H7 (cell line): ENCODE data around the gene SPINK4. TPM values are rescaled to one million over a fixed set of nuclear protein-coding genes. Genes with fewer than 3 reads are reported as not detected.

Experiments used
- DNase-seq: peaks from one replicate; pipeline ENCODE4 v3.0.0; 2012
- H3K27me3 ChIP-seq: 2 replicates; pipeline ENCODE4 v1.6.0; 2011; ENCODE audit warnings: mild to moderate bottlenecking, low read length; ENCODE audit not compliant: control insufficient read depth, insufficient read depth
- H3K36me3 ChIP-seq: replicated peaks from 2 replicates; pipeline ENCODE4 v1.5.1; 2011; ENCODE audit warnings: low read length; ENCODE audit not compliant: control insufficient read depth, insufficient read depth
- H3K4me3 ChIP-seq: 2 replicates; pipeline ENCODE4 v1.5.1; 2011; ENCODE audit warnings: low read depth, mild to moderate bottlenecking, control low read depth, low read length, moderate library complexity; ENCODE audit not compliant: insufficient read depth
- total RNA-seq: library from RNA; depleted of rRNA; stranded (reverse); fragments of >200 nt; shearing (Covaris generic); gene quantifications from 2 replicates; pipeline ENCODE4 v1.2.3, GENCODE V29; 2014

SPINK4 gene
- total RNA-seq, 1 experiment from 2014 or later: not detected

- H3K36me3 ChIP-seq: no peaks in the 10 kb centered on the region
- no peak for DNase-seq
- no peaks in the 10 kb centered on the region; the same call in 1 of the 2 replicates for H3K27me3 ChIP-seq
- no peak overlapping the region for H3K4me3 ChIP-seq
Measured at GRCh38 chr9:33222031-33222430, 17.9 kb upstream of the SPINK4 start.

GRCh38 chr9:33223696-33224095, 16.3 kb upstream of the SPINK4 start:
- no peak for DNase-seq
- Histone ChIP-seq H3K27me3 (no peaks in the 10 kb centered on the region), H3K36me3 (no peaks in the 10 kb centered on the region), H3K4me3 (no peak overlapping the region)

DNA sequence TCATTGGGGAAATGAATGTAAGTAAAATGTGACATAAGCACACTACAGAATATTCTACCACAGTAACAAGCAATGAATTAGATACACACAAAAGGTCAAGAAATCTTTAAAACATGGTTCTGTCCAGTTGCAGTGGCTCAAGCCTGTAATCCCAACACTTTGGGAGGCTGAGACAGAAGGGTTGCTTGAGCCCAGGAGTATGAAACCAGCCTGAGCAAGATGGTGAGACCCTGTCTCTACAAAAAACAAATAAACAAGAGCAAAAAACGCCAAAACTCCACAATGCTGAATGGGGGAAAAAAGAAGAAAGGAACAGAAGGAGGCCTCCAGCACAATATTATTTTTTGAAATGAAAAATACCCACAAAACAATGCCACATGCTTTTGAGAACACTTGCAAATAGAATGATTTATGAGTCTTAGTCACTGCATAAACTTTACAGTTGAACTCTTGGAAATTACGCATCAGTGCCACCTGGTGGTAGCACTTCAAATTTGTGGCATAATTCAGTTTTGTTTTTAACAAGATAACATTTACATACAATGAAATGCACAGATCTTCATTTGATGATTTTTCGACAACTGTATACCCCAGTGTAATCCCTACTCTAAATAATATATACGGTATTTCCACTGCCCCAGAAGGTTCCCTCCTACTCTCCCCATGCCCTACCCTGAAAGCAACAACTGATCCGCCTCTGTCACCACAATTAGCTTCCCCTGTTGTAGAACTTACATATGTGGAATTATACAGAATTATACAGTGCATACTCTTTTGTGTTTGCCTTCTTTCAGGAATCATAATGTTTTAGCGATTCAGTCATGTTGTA, 14.4 kb upstream of the SPINK4 start:
- H3K27me3 ChIP-seq: no peaks in the 10 kb centered on the region
- no peak for DNase-seq
- no peaks in the 10 kb centered on the region for H3K36me3 ChIP-seq
- H3K4me3 ChIP-seq: no peak overlapping the region

DNA sequence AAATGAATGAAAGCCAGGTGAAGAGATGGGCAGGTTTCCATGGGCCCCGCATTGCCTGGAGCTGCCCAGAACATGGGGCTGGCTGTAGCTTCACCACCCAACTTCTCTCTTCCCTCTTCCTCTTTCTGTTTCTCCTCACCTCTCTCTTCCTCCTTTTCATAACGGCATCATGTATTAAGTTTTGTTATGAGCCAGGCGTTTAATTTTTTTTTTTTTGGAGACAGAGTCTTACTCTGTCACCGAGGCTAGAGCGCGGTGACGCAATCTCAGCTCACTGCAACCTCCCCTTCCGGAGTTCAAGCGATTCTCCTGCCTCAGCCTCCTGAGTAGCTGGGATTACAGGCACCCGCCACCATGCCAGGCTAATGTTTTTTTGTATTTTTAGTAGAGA, 13.0 kb upstream of the SPINK4 start:
- no peak for DNase-seq
- Histone ChIP-seq H3K36me3 (no peaks in the 10 kb centered on the region), H3K4me3 (no peak overlapping the region)

DNA sequence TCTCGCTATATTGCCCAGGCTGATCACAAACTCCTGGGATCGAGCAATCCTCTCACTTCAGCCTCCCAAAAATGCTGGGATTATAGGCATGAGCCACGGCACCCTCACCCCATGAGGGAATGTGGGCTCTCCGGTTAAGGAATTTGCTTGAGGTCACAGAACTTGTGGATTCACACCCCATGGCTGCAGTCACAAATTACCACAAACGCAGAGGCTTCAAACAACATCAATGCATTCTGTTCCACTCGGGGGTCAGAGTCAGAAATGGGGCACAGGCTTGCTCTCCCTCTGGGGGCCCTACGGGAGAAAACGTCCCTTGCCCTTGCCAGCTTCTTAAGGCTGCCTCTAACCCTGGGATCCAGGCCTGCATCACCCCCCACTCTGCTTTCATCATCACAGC, 12.2 kb upstream of the SPINK4 start:
- no peak overlapping the region for H3K4me3 ChIP-seq
- H3K36me3 ChIP-seq: no peaks in the 10 kb centered on the region
- no peak for DNase-seq
- no peaks in the 10 kb centered on the region for H3K27me3 ChIP-seq

More for the DNA sequence above, 13.0 kb upstream of the SPINK4 start:
- no peaks in the 10 kb centered on the region for H3K27me3 ChIP-seq

DNA sequence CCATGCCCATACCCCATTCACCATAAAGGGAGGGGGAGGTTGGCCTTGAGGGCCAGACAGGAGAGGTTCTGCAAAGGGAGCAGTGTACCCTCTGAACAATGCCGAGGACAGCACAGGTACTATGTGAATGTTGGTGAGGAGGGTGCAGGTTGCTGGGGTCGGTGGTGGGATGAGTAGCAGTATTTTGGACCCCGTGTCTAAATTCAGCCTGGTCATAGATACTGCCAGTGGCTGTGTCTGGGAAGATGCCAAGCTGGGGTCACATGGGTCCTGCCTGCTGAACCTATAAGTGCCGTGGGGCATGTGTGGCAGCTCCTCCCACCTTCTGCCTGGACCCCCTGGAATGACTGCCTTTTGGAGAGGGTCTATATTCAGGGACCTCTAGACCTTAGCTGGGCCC, 11.4 kb upstream of the SPINK4 start:
- DNase-seq: no peak
- Histone ChIP-seq H3K36me3 (no peaks in the 10 kb centered on the region), H3K27me3 (no peaks in the 10 kb centered on the region), H3K4me3 (no peak overlapping the region)

GRCh38 chr9:33229359-33230114, 10.4 kb upstream of the SPINK4 start:
- peak; percentile 59 for DNase-seq

GRCh38 chr9:33230756-33231622, 9.0 kb upstream of the SPINK4 start:
- Histone ChIP-seq H3K36me3 (no peaks in the 10 kb centered on the region), H3K4me3 (no peak overlapping the region), H3K27me3 (no peaks in the 10 kb centered on the region; the same call in 1 of the 2 replicates)
- DNase-seq: no peak

More at GRCh38 chr9:33229359-33230114, 10.4 kb upstream of the SPINK4 start:
- Histone ChIP-seq H3K36me3 (no peaks in the 10 kb centered on the region), H3K4me3 (no peak overlapping the region), H3K27me3 (no peaks in the 10 kb centered on the region; the same call in 1 of the 2 replicates)

DNA sequence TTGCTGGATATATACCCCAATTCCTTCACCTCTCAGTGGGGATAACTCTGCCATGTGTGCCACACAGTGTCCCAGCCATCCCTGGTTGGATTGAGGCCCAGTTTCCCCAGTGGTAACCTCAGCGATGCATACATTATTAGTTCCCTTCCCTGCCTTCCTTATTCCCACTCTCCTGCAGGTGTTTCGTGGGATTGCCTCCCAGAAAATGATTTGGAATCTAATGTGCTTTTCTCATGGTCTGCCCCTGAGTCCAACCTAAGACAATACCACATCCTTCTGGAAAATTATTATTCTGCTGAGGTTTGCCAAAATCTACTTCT, 8.4 kb upstream of the SPINK4 start:
- Histone ChIP-seq H3K4me3 (no peak overlapping the region), H3K36me3 (no peaks in the 10 kb centered on the region), H3K27me3 (no peaks in the 10 kb centered on the region; the same call in 1 of the 2 replicates)
- no peak for DNase-seq

GRCh38 chr9:33232815-33233214, 7.2 kb upstream of the SPINK4 start:
- no peak for DNase-seq
- Histone ChIP-seq H3K36me3 (no peaks in the 10 kb centered on the region), H3K4me3 (no peak overlapping the region), H3K27me3 (no peaks in the 10 kb centered on the region; the same call in none of the 2 replicates)

DNA sequence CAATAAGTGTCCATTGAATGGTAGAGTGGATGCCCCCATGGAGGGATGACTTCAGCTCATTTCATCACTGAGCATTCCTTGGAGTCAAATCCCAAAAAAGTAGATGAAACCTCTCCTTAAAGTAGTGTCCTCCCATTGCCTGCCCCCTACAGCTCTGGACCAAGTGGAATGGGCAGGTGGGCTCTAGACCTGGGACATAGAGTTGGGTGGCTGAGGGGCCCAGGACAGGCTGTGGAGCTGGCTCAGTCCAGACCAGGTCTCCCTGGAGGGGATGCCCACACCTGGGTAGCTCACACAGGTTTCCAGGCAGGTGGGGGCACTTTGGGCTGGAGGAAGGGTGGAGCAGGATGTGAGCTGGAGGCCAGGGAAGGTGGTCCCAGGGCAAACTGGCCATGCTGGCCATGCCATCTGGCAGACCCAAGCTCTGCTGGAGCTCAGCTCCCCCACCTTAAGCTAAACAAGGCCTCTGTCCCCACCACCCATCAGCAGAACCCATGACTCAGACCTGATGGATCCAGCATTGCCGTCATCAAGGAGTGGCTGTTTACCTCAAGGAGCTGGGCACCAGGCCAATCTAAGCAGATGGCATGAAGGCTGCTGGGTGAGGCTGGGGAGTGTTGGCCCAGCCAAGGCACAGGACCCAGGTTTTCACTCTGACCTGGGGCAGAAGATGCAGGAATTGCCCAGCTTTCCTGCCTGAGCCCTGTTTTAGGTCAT, 6.2 kb upstream of the SPINK4 start:
- no peak for DNase-seq
- Histone ChIP-seq H3K27me3 (no peaks in the 10 kb centered on the region; the same call in none of the 2 replicates), H3K36me3 (no peaks in the 10 kb centered on the region), H3K4me3 (no peak overlapping the region)

GRCh38 chr9:33234511-33235467, 5.2 kb upstream of the SPINK4 start:
- Histone ChIP-seq H3K4me3 (no peak overlapping the region), H3K36me3 (no peaks in the 10 kb centered on the region), H3K27me3 (no peaks in the 10 kb centered on the region; the same call in none of the 2 replicates)
- no peak for DNase-seq

DNA sequence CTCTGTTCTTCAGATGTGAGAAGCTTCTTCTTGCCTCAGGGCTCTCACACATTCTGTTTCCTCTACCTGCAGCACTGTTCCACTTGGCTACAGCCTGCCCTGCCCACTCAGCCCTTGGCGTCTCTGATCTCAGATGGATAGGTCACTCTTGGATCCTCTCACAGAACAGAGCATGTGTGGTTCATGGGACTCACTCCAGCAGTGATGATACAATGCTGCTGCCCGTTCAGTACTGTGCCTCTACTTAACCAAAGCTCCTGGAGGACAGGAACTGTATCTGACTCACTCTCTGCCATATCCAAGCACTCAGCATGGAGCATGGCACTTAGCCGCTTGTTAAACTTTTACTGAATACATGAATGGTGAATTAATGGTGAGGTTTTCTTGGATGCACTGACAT, 3.4 kb upstream of the SPINK4 start:
- H3K36me3 ChIP-seq: no peaks in the 10 kb centered on the region
- no peaks in the 10 kb centered on the region; the same call in none of the 2 replicates for H3K27me3 ChIP-seq
- no peak overlapping the region for H3K4me3 ChIP-seq
- DNase-seq: no peak
